Right lobe of liver (tissue), 4 donors: Measurements from ENCODE around the gene ZNF367.

Source experiments
- POLR2A ChIP-seq: fragments of 450-650 bp; IDR thresholded peaks from one replicate; pipeline ENCODE4 v1.6.1; 2017; ENCODE audit warnings: antibody characterized with exemption, mild to moderate bottlenecking
- TF ChIP-seq, protein P1 (sequence below), 4 donors: fragments of 200-600 bp in 3 of 4; fragments of 450-650 bp in 1 of 4; IDR thresholded peaks; one replicate each; pipeline versions ENCODE4 v1.5.1 to v1.8.0; 2016 to 2022; ENCODE audit warnings: antibody characterized with exemption in 4 of 4, mild to moderate bottlenecking in 2 of 4
- donor health status: DM: no; HTN: no; CAD: no.
- donor health status: DM: no; HTN: no; CAD: no.
- donor health status: DM: no; HTN: yes; CAD: no.

DNA sequence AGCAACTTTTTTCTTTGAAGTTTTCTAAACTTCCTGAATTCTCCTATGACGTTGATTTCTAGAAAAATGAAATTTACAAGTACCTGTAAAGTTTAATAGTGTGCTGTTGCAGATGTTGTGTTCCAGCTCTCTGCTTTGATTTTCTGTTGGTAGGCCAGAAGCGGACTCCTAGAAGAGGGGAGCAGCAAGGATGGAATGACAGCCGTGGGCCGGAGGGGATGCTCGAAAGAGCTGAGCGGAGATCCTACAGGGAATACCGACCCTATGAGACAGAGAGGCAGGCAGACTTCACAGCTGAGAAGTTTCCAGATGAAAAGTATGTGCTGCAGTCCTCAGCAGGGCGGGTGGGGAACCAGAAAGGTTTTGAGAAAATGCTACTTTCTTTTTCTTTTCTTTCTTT is 40.1 kb upstream of the ZNF367 start:
- TF ChIP-seq, protein P1, sequence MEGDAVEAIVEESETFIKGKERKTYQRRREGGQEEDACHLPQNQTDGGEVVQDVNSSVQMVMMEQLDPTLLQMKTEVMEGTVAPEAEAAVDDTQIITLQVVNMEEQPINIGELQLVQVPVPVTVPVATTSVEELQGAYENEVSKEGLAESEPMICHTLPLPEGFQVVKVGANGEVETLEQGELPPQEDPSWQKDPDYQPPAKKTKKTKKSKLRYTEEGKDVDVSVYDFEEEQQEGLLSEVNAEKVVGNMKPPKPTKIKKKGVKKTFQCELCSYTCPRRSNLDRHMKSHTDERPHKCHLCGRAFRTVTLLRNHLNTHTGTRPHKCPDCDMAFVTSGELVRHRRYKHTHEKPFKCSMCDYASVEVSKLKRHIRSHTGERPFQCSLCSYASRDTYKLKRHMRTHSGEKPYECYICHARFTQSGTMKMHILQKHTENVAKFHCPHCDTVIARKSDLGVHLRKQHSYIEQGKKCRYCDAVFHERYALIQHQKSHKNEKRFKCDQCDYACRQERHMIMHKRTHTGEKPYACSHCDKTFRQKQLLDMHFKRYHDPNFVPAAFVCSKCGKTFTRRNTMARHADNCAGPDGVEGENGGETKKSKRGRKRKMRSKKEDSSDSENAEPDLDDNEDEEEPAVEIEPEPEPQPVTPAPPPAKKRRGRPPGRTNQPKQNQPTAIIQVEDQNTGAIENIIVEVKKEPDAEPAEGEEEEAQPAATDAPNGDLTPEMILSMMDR (IDR thresholded peaks at IDR 0.05) = no peak
- TF ChIP-seq POLR2A = no peak
